GM21526 (cell line): ENCODE measurements around the gene KSR1.
A peak's percentile ranks its signal among the peaks of the same experiment; 100 is the strongest.
"Not testable (repeated sequence)": the region's sequence is repeated elsewhere in the genome, so short reads cannot be mapped to it uniquely, and the experiment has no call there.

Experiments used
- ATAC-seq: cut with Tn5 transposase; IDR thresholded peaks from one replicate; pipeline ENCODE4 v1.9.1; 2021; ENCODE audit warnings: moderate library complexity; ENCODE audit not compliant: unreplicated experiment, low FRiP score

Gene KSR1

DNA sequence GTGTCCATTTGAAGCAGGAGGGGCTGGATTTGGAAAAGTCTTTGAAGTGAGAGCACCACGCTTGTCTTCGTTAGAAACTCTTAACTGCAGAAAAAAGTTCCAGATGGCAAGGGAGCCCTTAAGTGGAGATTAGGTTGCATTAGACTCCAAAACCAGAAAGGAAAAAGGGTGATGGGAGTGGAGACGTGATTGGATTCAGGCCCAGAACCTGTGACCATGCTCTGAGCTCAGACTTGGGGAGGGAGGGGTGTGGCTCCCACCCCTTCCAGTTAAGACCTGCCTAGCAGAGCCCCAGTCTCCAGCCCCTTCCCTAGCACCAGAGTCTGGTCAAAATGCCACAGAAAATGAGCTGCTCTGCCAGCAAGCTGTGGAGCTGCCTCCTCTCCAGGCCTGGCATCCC lies 168.3 kb downstream of the KSR1 start:
- no peak for ATAC-seq

DNA sequence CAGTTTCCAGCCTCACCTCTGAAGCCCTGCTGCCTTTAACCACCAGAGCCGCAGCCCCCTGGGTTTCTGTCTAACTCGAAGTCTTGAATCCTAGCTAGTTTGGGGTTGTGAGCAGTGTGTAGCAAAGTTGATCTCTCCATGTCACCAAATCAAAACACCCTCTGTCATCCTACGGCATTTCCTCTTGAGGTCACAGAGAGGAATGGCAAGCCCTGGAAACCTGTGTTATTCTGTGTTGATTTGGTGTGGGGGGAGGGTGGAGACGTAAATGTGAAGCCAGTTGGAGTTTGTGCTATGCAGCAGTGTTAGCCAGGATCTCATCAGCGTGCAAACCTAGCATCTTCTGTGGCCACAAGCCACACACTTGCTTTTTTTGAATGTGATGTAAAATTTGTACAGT lies 169.6 kb downstream of the KSR1 start:
- no peak for ATAC-seq

- ATAC-seq: no peak
Observed at GRCh38 chr17:27627514-27627913, 171.3 kb downstream of the KSR1 start.

DNA sequence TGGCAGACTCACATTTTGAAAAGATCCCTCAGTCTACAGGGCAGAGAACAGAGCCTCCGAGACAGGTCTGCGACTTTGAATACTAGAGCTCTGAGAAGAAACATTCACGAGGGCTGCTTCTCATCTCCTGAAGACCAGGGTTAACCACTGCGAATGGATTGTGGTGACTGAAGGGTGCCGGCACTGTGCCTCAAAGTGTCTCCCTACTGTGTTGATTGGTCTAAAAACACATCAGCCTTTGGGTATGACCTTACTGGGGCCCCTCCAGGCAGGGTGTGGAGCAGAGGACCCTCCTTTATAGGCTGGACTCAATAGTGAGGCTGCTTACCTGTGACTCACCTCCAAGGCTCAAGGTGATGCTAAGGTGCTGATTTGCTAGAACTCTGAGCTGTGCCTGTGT lies 172.1 kb downstream of the KSR1 start:
- no peak for ATAC-seq

DNA sequence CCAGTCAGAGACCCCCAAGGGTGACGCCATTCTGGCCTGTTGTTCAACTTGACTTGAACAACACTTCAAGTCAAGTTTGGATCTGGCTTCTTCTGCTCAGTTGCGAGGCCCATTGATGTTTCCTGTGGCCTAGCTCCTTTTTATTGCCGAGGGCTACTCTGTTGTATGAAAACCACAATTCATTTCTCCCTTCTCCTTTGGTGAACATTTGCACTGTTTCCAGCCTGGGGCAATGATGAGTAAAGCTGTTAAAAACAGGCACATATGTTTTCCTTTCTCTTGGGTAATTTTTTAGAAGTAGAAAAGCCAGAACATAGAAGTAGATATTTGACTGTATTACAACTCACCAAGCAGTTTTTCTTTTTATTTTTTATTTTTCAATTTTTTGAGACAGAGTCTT lies 173.0 kb downstream of the KSR1 start:
- ATAC-seq: not testable (repeated sequence)

- peak; percentile 49 for ATAC-seq
Observed at GRCh38 chr17:27630607-27631410, 174.6 kb downstream of the KSR1 start, which contains the start of gene LGALS9. Gene LGALS9 (plus strand): TSS chr17:27631188. CDS start chr17:27631266, 78 bp downstream.

DNA sequence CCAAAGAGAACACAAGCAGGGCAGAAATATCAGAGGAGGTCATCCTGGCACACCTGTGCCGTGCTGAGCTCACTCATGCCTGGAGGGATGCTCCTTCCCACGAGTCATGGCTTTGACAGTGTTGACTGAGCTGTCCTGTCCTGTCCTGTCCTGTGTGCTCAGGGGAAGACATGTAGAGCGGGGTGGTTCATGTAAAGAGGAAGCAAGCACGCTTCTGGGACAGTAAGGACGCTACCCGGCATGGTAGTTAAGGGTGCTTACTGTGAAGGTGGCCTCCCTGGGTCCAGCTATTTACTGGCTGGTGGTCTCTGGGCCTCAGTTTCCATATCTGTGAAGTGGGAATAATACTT lies 175.1 kb downstream of the KSR1 start:
- ATAC-seq: no peak

DNA sequence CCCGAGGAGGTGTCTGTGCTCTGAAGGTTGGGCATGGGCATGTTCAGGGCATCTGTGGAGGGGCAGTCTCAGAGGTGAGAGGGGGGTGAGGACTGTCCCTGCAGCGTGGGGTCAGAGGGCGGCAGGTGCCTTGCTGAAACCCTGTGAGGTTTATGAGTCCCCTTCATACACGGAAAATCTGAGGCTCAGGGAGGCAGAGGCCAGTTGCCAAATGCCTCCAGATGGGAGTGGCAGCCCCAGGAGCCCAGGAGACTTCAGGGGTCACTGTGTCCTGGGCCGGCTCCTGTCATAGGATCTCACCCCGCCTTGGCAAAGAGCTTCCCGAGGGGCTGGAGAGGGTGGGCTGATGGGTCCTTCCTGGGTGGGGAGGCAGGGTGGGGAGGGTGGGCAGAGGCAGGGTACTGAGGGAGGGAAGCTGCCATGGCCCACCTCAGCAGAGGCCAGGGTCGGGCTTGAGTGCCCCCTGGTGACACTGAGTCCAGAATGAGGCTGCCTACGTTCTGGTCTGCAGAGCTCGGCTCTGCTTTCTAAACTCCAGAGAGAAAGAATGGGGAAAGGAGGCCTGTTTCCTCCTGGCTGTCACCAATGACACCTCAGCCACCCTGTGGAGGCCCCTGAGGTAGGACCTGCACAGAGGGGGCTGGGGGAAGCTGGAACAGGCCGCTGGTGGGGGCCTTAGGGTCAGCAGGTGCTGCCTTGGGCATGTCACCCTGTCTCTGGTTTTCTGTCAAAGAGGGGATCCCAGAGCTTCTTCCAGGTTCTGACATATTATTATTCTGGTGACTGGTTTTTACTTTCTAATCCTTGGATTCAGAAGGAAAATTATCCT lies 175.9 kb downstream of the KSR1 start:
- ATAC-seq: no peak

DNA sequence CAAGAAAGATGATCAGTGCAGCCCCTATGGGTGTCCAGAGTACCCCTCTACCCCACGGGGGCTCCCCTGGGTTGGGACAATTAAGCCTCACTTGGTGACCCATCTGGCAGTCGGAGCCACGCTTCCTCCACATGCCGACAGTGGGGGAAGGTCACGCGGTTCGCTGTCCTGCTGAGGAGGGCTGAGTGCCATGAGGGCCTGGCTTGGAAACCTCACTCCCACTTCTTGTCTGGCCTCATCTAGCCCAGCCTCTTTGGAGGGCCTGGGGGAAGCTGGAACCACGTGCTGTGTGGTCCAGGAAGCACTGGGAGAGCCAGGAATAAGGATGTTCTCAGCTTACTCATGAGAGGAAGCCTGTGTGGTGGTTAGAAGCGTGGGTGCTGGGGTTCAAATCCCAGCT lies 176.5 kb downstream of the KSR1 start:
- not testable (repeated sequence) for ATAC-seq

DNA sequence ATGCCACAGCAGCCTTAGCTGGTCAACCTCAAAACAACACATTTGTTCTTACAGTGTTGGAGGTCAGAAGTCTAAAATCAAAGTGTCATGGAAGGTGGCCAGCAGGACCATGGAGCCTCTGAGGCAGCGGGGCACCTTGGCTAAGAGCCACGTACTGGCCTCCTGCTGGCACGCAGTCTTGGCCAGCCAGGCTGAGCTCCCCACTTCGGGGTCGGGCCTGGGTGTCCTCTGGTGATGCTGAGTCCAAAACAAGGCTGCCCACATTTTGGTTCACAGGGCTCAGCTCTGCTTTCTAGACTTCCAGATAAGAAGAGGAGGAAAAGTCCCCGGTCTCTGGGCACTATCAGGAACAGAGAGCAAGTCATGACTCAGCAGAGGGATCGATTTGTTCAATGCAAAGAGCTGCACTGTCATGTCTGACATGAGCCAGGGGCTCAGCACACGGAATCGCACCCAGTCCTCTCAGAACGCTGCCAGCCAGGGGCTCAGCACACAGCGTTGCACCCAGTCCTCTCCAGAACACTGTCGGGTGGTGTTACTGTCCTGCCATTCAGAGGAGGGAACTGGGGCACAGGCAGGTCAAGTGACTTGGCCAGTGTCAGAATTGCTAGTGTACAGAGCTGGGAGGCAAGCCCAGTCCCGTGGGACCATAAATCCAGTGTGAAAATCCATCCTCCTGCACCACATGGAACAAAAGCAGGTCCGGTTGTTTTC lies 177.2 kb downstream of the KSR1 start:
- no peak for ATAC-seq

DNA sequence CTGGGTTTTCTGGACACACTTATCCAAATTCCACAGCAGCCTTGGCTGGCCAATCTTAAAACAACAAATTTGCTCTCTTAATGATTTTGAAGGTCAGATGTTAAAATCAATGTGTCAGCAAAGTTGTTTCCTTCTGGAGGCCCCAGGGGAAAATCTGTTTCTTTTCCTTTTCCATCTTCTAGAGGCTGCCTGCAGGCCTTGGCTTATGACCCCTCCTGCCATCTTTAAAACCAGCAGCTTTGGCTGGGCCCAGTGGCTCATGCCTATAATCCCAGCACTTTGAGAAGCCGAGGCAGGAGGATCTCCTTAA lies 177.7 kb downstream of the KSR1 start:
- ATAC-seq: no peak

DNA sequence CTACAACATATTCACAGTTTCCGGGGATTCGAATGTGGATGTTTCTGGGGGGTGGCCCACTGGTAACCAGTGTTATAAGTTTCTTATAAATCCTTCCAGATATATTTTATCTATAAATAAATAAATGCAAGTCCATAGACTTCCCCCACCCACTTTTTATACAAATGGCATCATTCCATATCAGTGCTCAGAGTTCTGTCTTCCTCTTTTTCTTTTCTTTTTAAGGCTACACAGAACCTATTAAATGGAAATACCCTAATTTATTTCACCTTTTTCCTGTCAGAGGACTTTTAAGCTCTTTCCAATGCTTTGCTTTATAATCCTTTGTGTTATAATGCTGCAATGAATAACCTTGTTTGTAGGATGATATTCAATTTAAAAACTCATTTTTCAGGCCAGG lies 178.5 kb downstream of the KSR1 start:
- no peak for ATAC-seq

DNA sequence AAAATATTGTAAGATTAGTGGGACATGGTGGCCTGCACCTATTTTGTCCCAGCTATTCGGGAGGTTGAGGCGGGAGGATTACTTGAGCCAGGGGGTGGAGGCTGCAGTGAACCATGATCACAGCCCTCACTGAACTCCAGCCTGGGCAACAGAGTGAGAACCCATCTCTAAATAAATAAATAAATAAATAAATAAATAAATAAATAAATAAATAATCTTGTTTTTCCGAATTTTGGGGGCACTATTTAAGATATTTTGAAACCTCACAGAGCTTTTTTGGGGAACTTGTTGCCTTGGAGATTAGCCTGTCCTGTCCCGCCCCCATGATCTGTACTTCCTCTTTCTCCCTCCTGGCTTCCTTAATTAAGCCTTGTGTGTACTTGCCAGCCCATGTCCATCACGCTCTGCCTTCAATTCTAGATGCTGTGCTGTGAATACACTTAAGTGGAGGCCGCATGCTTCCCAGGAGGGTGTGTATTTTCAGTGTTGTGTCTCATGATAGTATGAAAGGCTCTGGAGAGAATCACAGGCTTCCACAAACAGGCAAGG lies 179.1 kb downstream of the KSR1 start:
- no peak for ATAC-seq

DNA sequence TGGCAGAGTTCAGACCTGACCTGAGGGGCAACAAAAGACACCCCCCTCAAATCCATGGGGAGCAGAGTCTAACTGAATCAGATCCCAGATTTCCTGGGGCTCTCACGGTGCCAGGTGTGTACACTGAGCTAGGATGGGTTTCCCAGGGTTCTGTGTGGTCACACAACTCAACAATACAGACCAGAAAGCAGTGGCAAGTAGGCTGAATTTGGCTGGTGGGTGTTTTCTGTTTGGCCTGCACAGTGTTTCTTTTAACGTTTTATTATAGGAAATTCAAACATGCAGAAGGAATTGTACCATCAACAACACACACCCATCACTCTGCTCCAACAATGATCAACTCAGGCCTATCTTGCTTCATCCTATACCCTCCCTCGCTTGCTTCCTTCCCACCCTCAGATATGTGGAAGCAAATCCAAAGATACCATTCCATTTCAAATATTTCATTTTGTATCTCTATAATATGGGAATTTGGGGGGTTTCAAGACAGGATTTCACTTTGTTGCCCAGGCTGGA lies 179.8 kb downstream of the KSR1 start:
- not testable (repeated sequence) for ATAC-seq

GRCh38 chr17:27637818-27638217 lies 181.6 kb downstream of the KSR1 start:
- ATAC-seq: not testable (repeated sequence)

GRCh38 chr17:27638415-27638914 lies 182.2 kb downstream of the KSR1 start:
- ATAC-seq: not testable (repeated sequence)

DNA sequence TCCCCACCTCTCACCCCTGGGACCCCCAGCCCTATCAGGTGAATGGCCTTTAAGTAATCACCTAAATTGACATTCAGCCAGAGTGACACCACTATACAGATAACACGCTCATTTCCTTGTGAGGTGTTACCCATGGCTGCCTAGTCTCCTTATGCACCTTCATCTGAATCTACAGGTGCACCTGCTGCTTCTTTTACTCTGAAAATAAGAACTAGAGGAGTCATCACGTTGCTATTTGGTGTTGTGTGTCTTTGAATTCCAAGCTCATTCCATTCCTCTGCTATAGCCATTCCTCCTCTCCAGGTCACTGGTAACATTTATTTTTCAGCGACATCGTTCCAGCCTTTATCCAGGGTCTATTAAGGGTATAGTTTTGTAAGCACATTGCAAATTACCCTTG lies 184.5 kb downstream of the KSR1 start:
- no peak for ATAC-seq

DNA sequence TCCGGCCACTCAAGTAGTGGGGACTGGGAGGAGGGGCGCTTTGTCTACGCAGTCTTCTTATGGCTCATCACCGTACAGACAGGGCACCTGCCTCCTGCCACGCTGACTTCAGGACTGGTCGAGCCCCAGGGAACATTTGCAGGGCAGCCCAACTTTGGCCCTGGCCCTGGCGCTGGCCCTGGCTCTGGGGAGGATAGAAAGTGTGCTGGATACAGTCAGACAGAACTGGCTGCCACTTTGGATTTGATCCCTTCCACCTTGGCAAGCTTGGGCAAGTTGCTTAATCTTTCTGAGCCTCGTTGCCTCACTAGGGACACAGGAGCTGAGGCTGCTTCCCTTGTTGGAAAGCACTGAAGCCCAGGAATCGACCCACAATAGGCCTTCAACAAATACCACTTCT lies 188.3 kb downstream of the KSR1 start:
- no peak for ATAC-seq

GRCh38 chr17:27645621-27646020 lies 189.4 kb downstream of the KSR1 start:
- ATAC-seq: not testable (repeated sequence)

GRCh38 chr17:27646232-27646631 lies 190.0 kb downstream of the KSR1 start:
- ATAC-seq: no peak

GRCh38 chr17:27647765-27648164 lies 191.5 kb downstream of the KSR1 start:
- no peak for ATAC-seq
